NCI-H526 treated with DMSO at 0.1 percent for 48 hours (cell line): Measurements from ENCODE around the gene ECSCR.
A peak's percentile ranks its signal among the peaks of the same experiment; 100 is the strongest.
"Not testable (repeated sequence)": the region's sequence is repeated elsewhere in the genome, so short reads cannot be mapped to it uniquely, and the experiment has no call there.

Source experiments
- DNase-seq: peaks from one replicate; lab custom pipeline; 2025; lab: John Stamatoyannopoulos, UW

ECSCR gene

GRCh38 chr5:139462586-139463276 lies at the start of gene ECSCR:
Gene ECSCR, minus strand, starts transcription at chr5:139462743. Its CDS starts 73 bp downstream, at chr5:139462670.
- DNase-seq: no peak

GRCh38 chr5:139504722-139505121 lies 42.2 kb upstream of the ECSCR start:
- not testable (repeated sequence) for DNase-seq

GRCh38 chr5:139503879-139504278 lies 41.3 kb upstream of the ECSCR start:
- DNase-seq: not testable (repeated sequence)

- not testable (repeated sequence) for DNase-seq
These were observed 40.7 kb upstream of the ECSCR start for GRCh38 chr5:139503036-139503817.

- no peak for DNase-seq
These were observed 38.8 kb upstream of the ECSCR start for GRCh38 chr5:139501381-139501780.

- no peak for DNase-seq
These were observed 33.3 kb upstream of the ECSCR start for GRCh38 chr5:139495638-139496435.

GRCh38 chr5:139494832-139495231 lies 32.3 kb upstream of the ECSCR start:
- no peak for DNase-seq

- DNase-seq: no peak
These were observed 31.7 kb upstream of the ECSCR start for GRCh38 chr5:139494256-139494655.

GRCh38 chr5:139492700-139493192 lies 30.2 kb upstream of the ECSCR start:
- no peak for DNase-seq

GRCh38 chr5:139488260-139488659 lies 25.7 kb upstream of the ECSCR start:
- DNase-seq: no peak

GRCh38 chr5:139486201-139486600 lies 23.7 kb upstream of the ECSCR start:
- no peak for DNase-seq

- DNase-seq: not testable (repeated sequence)
These were observed 20.3 kb upstream of the ECSCR start for GRCh38 chr5:139482890-139483208.

GRCh38 chr5:139482050-139482889 lies 19.7 kb upstream of the ECSCR start, which contains the start of gene STING1:
Gene STING1, minus strand, starts transcription at chr5:139482758. Its CDS starts 1,054 bp downstream, at chr5:139481704.
- DNase-seq: peak; percentile 36

- DNase-seq: no peak
These were observed 19.1 kb upstream of the ECSCR start for GRCh38 chr5:139481580-139482049.

- no peak for DNase-seq
These were observed 18.6 kb upstream of the ECSCR start for GRCh38 chr5:139481122-139481533.

GRCh38 chr5:139479729-139480128 lies 17.2 kb upstream of the ECSCR start:
- DNase-seq: not testable (repeated sequence)

GRCh38 chr5:139478657-139479423 lies 16.3 kb upstream of the ECSCR start:
- DNase-seq: not testable (repeated sequence)

- DNase-seq: no peak
These were observed 13.5 kb upstream of the ECSCR start for GRCh38 chr5:139475865-139476617.

- no peak for DNase-seq
These were observed 12.6 kb upstream of the ECSCR start for GRCh38 chr5:139474890-139475791.
